B cell (primary cell): ENCODE measurements around the gene P2RY14. TPM values are rescaled to one million over a fixed set of nuclear protein-coding genes. Genes with fewer than 3 reads are reported as not detected.

Experiments
- ATAC-seq: fragments of 200-7000 bp; cut with Tn5 transposase; one replicate; pipeline ENCODE4 v1.10.0; 2021; ENCODE audit warnings: low read depth, mild to moderate bottlenecking, moderate number of reproducible peaks, moderate library complexity
- CTCF ChIA-PET: fragments of 350-600 bp; sonication (Branson Sonifier 250); formaldehyde crosslinking; loops from one replicate; lab custom pipeline; 2021; ENCODE audit warnings: antibody characterized with exemption, inconsistent platforms; lab: Charles Lee
- POLR2A ChIA-PET: fragments of 350-600 bp; sonication (Branson Sonifier 250); formaldehyde crosslinking; loops from one replicate; lab custom pipeline; 2021; ENCODE audit warnings: antibody characterized with exemption; lab: Charles Lee
- DNase-seq: peaks from one replicate; pipeline ENCODE4 v3.0.0; 2013
- H2AFZ ChIP-seq: 2 replicates; pipeline ENCODE4 v1.6.1; 2012; ENCODE audit warnings: mild to moderate bottlenecking, low read depth, low read length; ENCODE audit not compliant: insufficient read depth, poor library complexity, severe bottlenecking
- H3K27ac ChIP-seq, 2 donors: 1 replicate in 1 of 2; 2 replicates in 1 of 2; pipeline ENCODE4 v1.5.1; 2012 to 2013; ENCODE audit warnings: low read length in 2 of 2, mild to moderate bottlenecking in 2 of 2, moderate library complexity in 1 of 2
- H3K27me3 ChIP-seq, 4 experiments: fragments of 200-600 bp in 1 of 4; sonication (generic) in 1 of 4; replicated peaks in 1 of 4; 1 replicate in 2 of 4; 2 replicates in 2 of 4; pipeline versions ENCODE4 v1.6.1 to v1.7.0; 2013 to 2016; ENCODE audit warnings: low read length in 3 of 4, mild to moderate bottlenecking in 2 of 4, mixed read lengths in 1 of 4, moderate library complexity in 1 of 4; ENCODE audit not compliant: insufficient read depth in 4 of 4, control insufficient read depth in 3 of 4; ENCODE audit errors: control extremely low read depth in 1 of 4
- H3K36me3 ChIP-seq, 2 experiments: replicated peaks in 1 of 2; 1 replicate in 1 of 2; 2 replicates in 1 of 2; pipeline versions ENCODE4 v1.6.1 to v1.7.1; 2013; ENCODE audit warnings: low read length in 1 of 2; ENCODE audit not compliant: insufficient read depth in 2 of 2, control insufficient read depth in 1 of 2; ENCODE audit errors: control extremely low read depth in 1 of 2, extremely low read depth in 1 of 2
- H3K4me1 ChIP-seq, 2 donors: fragments of 200-600 bp in 1 of 2; sonication (generic) in 1 of 2; 1 replicate in 1 of 2; 2 replicates in 1 of 2; pipeline versions ENCODE4 v1.5.1 to v1.6.1; 2013 to 2017; ENCODE audit warnings: low read length in 2 of 2; ENCODE audit not compliant: control insufficient read depth in 2 of 2, insufficient read depth in 2 of 2
- H3K4me2 ChIP-seq: replicated peaks from 2 replicates; pipeline ENCODE3; 2012; ENCODE audit warnings: mild to moderate bottlenecking, low read depth, low read length; ENCODE audit not compliant: poor library complexity, severe bottlenecking
- H3K4me3 ChIP-seq, 5 experiments: fragments of 200-600 bp in 1 of 5; sonication (generic) in 1 of 5; 1 replicate in 3 of 5; 2 replicates in 2 of 5; pipeline versions ENCODE4 v1.5.1 to v1.7.0; 2011 to 2016; ENCODE audit warnings: low read length in 4 of 5, mild to moderate bottlenecking in 4 of 5, low read depth in 2 of 5, control low read depth in 1 of 5, moderate library complexity in 1 of 5; ENCODE audit not compliant: insufficient read depth in 1 of 5; ENCODE audit errors: control extremely low read depth in 1 of 5, extremely low read depth in 1 of 5
- H3K79me2 ChIP-seq: fragments of 200-600 bp; sonication (generic); one replicate; pipeline ENCODE4 v1.6.0; 2016; ENCODE audit warnings: low read length; ENCODE audit not compliant: control insufficient read depth, insufficient read depth
- H3K9ac ChIP-seq: fragments of 200-600 bp; sonication (generic); 2 replicates; pipeline ENCODE4 v1.6.1; 2017; ENCODE audit warnings: mild to moderate bottlenecking, low read length, moderate library complexity
- H3K9me3 ChIP-seq, 3 donors: one replicate each; pipeline versions ENCODE4 v1.6.1 to v1.7.1; 2013; ENCODE audit warnings: low read length in 2 of 3; ENCODE audit not compliant: control insufficient read depth in 2 of 3, insufficient read depth in 1 of 3; ENCODE audit errors: control extremely low read depth in 1 of 3
- H4K20me1 ChIP-seq: 2 replicates; pipeline ENCODE4 v1.6.0; 2012; ENCODE audit warnings: mild to moderate bottlenecking, low read length; ENCODE audit not compliant: insufficient read depth, control insufficient read depth, poor library complexity, severe bottlenecking
- H3K27ac Mint-ChIP-seq: one replicate; pipeline ENCODE4 v1.8.0; 2021; ENCODE audit warnings: mixed read lengths
- H3K27me3 Mint-ChIP-seq: one replicate; pipeline ENCODE4 v1.8.0; 2021; ENCODE audit warnings: mixed read lengths
- H3K4me1 Mint-ChIP-seq: one replicate; pipeline ENCODE4 v1.8.0; 2021; ENCODE audit warnings: mixed read lengths
- H3K4me3 Mint-ChIP-seq: one replicate; pipeline ENCODE4 v1.8.0; 2021; ENCODE audit warnings: mixed read lengths
- H3K9me3 Mint-ChIP-seq: one replicate; pipeline ENCODE4 v1.8.0; 2022; ENCODE audit warnings: mixed read lengths; ENCODE audit not compliant: insufficient read depth
- CTCF ChIP-seq: fragments of 200-600 bp; IDR thresholded peaks from one replicate; pipeline ENCODE4 v1.8.0; 2022; ENCODE audit warnings: antibody characterized with exemption, mild to moderate bottlenecking
- EZH2 ChIP-seq: IDR thresholded peaks from 2 replicates; pipeline ENCODE4 v1.6.1; 2012; ENCODE audit warnings: borderline replicate concordance, low read depth, mild to moderate bottlenecking, moderate library complexity, low read length; ENCODE audit not compliant: insufficient read depth, poor library complexity, severe bottlenecking
- WGBS: methylation state at CpG from one replicate; pipeline ENCODE4 v1.1.5; 2013; ENCODE audit warnings: missing lambda C conversion rate; ENCODE audit not compliant: insufficient coverage; 5-methylcytosine and 5-hydroxymethylcytosine counted together
- intact Hi-C: fragments of 100-400 bp; cut with micrococcal nuclease; formaldehyde crosslinking; loops from one replicate; pipeline ENCODE4 v1.10.0; 2022
- polyA plus RNA-seq: library from polyadenylated mRNA; depleted of rRNA; stranded (reverse); fragments of >200 nt; gene quantifications from 2 replicates; pipeline ENCODE4 v1.2.3, GENCODE V29; 2012
- total RNA-seq, 2 donors: library from RNA; stranded (reverse); fragments of 120-200 nt in 1 of 2; gene quantifications; 1 replicate in 1 of 2; 2 replicates in 1 of 2; pipeline versions ENCODE4 v1.2.3 to v1.2.4, GENCODE V29; 2013 to 2022

The P2RY14 gene
- total and polyA plus RNA-seq, 2 donors (not counting 1 experiment from before 2014, with no cell fraction given): 7.0 to 11.3 TPM

DNA sequence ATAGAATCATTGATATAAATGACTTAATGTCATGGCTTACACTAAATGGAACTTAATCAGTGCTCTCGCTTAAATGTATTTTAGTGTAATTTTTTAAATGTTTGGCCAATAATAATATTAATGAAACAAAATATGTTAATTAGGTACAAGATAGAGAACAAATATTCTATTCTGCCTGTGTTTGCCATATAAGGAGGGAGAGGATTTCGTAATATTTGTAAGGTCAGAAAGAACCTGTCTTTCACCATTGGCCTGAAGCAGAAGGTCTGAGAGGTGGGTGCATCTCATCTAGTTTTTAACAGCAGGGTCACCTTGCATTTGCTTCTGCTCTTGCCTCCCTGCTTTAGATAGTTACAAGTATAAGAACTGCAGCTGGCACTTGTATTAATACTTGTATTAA is 35.8 kb upstream of the P2RY14 start:
- Mint-ChIP-seq H3K27me3 (no peaks in the 10 kb centered on the region), H3K4me3 (no peak overlapping the region), H3K27ac (no peak overlapping the region), H3K9me3 (no peaks in the 10 kb centered on the region), H3K4me1 (no peaks in the 10 kb centered on the region)
- Histone ChIP-seq H3K36me3 (no peaks in the 10 kb centered on the region), H3K9me3 (no peaks in the 10 kb centered on the region), H2AFZ (no peak overlapping the region), H4K20me1 (no peaks in the 10 kb centered on the region), H3K4me3 (no peak overlapping the region), H3K4me1 (no peaks in the 10 kb centered on the region), H3K27ac (no peak overlapping the region), H3K4me2 (no peak overlapping the region), H3K9ac (no peak overlapping the region), H3K79me2 (no peaks in the 10 kb centered on the region), H3K27me3 (no peaks in the 10 kb centered on the region)
- 100% methylated on average over 1 of the region's 2 CpGs for WGBS
- ChIA-PET CTCF (no interaction called here), POLR2A (no interaction called here)
- intact Hi-C loops: no loop called here
- no peak for ATAC-seq
- DNase-seq: no peak
- TF ChIP-seq EZH2 (no peak), CTCF (no peak)

DNA sequence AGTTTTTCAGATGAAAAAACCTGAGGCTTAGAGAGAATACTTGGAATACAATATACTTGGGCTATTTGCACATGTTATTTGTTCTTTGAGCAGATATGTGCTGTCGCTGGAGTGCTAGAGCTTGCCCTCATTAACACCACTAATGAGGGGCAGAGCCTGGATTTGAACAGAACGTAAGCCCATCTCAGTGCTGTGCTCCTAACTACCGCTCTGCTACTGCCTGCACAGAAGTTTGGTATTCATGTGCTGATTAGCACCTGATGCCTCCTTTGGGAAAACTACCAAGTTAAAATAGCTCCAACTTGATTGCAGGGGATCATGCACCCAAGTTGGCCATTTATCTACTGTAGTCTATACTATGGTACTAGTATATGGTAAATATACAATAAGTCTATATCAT is 34.6 kb upstream of the P2RY14 start:
- no peaks in the 10 kb centered on the region for H3K36me3 ChIP-seq
- no peak overlapping the region for H3K9ac ChIP-seq
- H3K79me2 ChIP-seq: no peaks in the 10 kb centered on the region
- H2AFZ ChIP-seq: no peak overlapping the region
- no peaks in the 10 kb centered on the region for H3K4me1 ChIP-seq
- no peak overlapping the region for H3K27ac ChIP-seq
- no peak overlapping the region for H3K4me2 ChIP-seq
- TF ChIP-seq EZH2: no peak
- H3K9me3 Mint-ChIP-seq: no peaks in the 10 kb centered on the region
- no peaks in the 10 kb centered on the region for H4K20me1 ChIP-seq
- 100% methylated on average over 3 of the region's 3 CpGs for WGBS
- intact Hi-C loops: no loop called here
- H3K4me3 ChIP-seq: no peak overlapping the region
- ATAC-seq (no peak), DNase-seq (no peak)
- no peaks in the 10 kb centered on the region for H3K9me3 ChIP-seq
- POLR2A ChIA-PET: no interaction called here
- H3K27me3 ChIP-seq: no peaks in the 10 kb centered on the region
- no peak overlapping the region for H3K4me3 Mint-ChIP-seq
- no peak overlapping the region for H3K27ac Mint-ChIP-seq
- no peaks in the 10 kb centered on the region for H3K4me1 Mint-ChIP-seq
- no peaks in the 10 kb centered on the region for H3K27me3 Mint-ChIP-seq
- CTCF ChIA-PET: no interaction called here
